Heart left ventricle (tissue), 16 donors: ENCODE measurements around the gene ATXN1. TPM values are rescaled to one million over a fixed set of nuclear protein-coding genes. Genes with fewer than 3 reads are reported as not detected.

Source experiments
- ATAC-seq, 4 donors: fragments of 200-7000 bp; cut with Tn5 transposase; one replicate each; pipeline ENCODE4 v1.9.1; 2020 to 2022; ENCODE audit warnings: moderate library complexity in 4 of 4, mild to moderate bottlenecking in 3 of 4, moderate number of reproducible peaks in 1 of 4
- DNase-seq, 5 donors: peaks; one replicate each; pipeline ENCODE4 v3.0.0-alpha.2; 2020
- H3K27ac ChIP-seq, 12 donors: fragments of 200-600 bp; sonication (generic) in 4 of 12; one replicate each; pipeline versions ENCODE4 v1.5.0 to v1.8.0; 2016 to 2022; ENCODE audit warnings: mild to moderate bottlenecking in 2 of 12
- H3K27me3 ChIP-seq, 9 donors: fragments of 200-600 bp; sonication (generic) in 2 of 9; one replicate each; pipeline versions ENCODE4 v1.5.1 to v1.8.0; 2016 to 2022; ENCODE audit warnings: mild to moderate bottlenecking in 3 of 9
- H3K36me3 ChIP-seq, 9 donors: fragments of 200-600 bp; sonication (generic) in 2 of 9; one replicate each; pipeline versions ENCODE4 v1.5.0 to v1.8.0; 2018 to 2022; ENCODE audit warnings: mild to moderate bottlenecking in 2 of 9
- H3K4me1 ChIP-seq, 12 donors: fragments of 200-600 bp; sonication (generic) in 4 of 12; one replicate each; pipeline versions ENCODE4 v1.5.0 to v1.8.0; 2016 to 2022; ENCODE audit warnings: mild to moderate bottlenecking in 3 of 12
- H3K4me3 ChIP-seq, 12 donors: fragments of 200-600 bp; sonication (generic) in 4 of 12; one replicate each; pipeline versions ENCODE4 v1.5.0 to v1.8.0; 2017 to 2022; ENCODE audit warnings: mild to moderate bottlenecking in 9 of 12, moderate library complexity in 4 of 12
- H3K9me3 ChIP-seq, 12 donors: fragments of 200-600 bp; sonication (generic) in 4 of 12; one replicate each; pipeline versions ENCODE4 v1.5.0 to v1.8.0; 2016 to 2022; ENCODE audit warnings: mild to moderate bottlenecking in 1 of 12
- CTCF ChIP-seq, 12 donors: fragments of 200-600 bp; sonication (generic) in 4 of 12; IDR thresholded peaks; one replicate each; pipeline versions ENCODE4 v1.5.0 to v1.8.0; 2018 to 2022; ENCODE audit warnings: antibody characterized with exemption in 12 of 12, mild to moderate bottlenecking in 5 of 12
- POLR2A ChIP-seq, 2 donors: fragments of 450-650 bp; IDR thresholded peaks; one replicate each; pipeline ENCODE4 v1.6.1; 2017; ENCODE audit warnings: antibody characterized with exemption in 2 of 2, mild to moderate bottlenecking in 2 of 2, moderate library complexity in 2 of 2
- WGBS, 4 donors: extraction: QIAGEN DNeasy Blood & Tissue Kit in 2 of 4; methylation state at CpG; one replicate each; pipeline versions ENCODE4 v1.1.5 to v1.1.7; 2013 to 2018; 5-methylcytosine and 5-hydroxymethylcytosine counted together
- intact Hi-C, 10 donors: fragments of 100-400 bp; cut with DNase I; formaldehyde crosslinking; loops; one replicate each; pipeline versions ENCODE4 v1.11.1 to v1.14.2; 2022
- polyA plus RNA-seq, 2 donors: library from polyadenylated mRNA; stranded (reverse); fragments of 200-250 nt; gene quantifications; one replicate each; pipeline ENCODE4 v1.2.3, GENCODE V29; 2013
- total RNA-seq, 9 donors: library from RNA; depleted of rRNA in 2 of 9; stranded (reverse); fragments of >200 nt in 2 of 9; fragmentation: NEBNext Ultra II Directional in 3 of 9; extraction: Animal tissue kit (Norgen Biotek cat#: 25700) in 3 of 9; gene quantifications; one replicate each; pipeline versions ENCODE4 v1.1.0 to v1.2.4, GENCODE V29; 2016 to 2023
- donor health status: ischemic (EF 13 %, LVEDD 7.1; RV severe dilation, severe dysfunction).
- donor health status: healthy with polysubstance abuse.
- donor health status: DM: no; HTN: yes; CAD: no.
- donor health status: DM: no; HTN: no; CAD: no.
- donor health status: ischemic (EF 25% LVEDD 6.9; RV normal size, moderate dysfunction).
- donor health status: ischemic (EF 25% LVEDD 5.7; RV mildly dilated, moderate dysfunction).
- donor health status: healthy.
- donor health status: DM: yes; HTN: yes; CAD: no.
- donor health status: ischemic (EF 35%, LVEDD 5.7; RV mildly dilated, moderate dysfunction).
- donor health status: nonischemic (EF 11% LVEDD 7.7; RV severe dilation, severe dysfunction).
- donor health status: DM: yes; HTN: yes; CAD: no.
- donor health status: PGD.
- donor health status: ischemic (EF 29% LVEDD 5.4; RV normal size, mild dysfunction).
- donor health status: nonischemic (EF 23%, LVEDD 6.1; RV moderate dilation, normal function).

Gene ATXN1
- total and polyA plus RNA-seq, 11 donors: 8.7 to 51.8 (median 36.0) TPM

GRCh38 chr6:16446273-16446672 is 315.0 kb downstream of the ATXN1 start:
- Histone ChIP-seq H3K4me3 (no peak overlapping the region), H3K27ac (no peak overlapping the region), H3K36me3 (no peaks in the 10 kb centered on the region), H3K27me3 (no peaks in the 10 kb centered on the region), H3K4me1 (peaks cover 0 to 4% (median 0%) of the 10 kb centered on the region in 12 donors), H3K9me3 (no peaks in the 10 kb centered on the region)
- TF ChIP-seq POLR2A (IDR thresholded peaks at IDR 0.05): no peak
- TF ChIP-seq CTCF (IDR thresholded peaks at IDR 0.05): no peak
- WGBS, 4 donors: 69 to 75% (median 75%) methylated on average over 2 of the region's 2 CpGs
- intact Hi-C loops: no loop called here
- DNase-seq (no peak), ATAC-seq (no peak)

- TF ChIP-seq CTCF (IDR thresholded peaks at IDR 0.05) (no peak), POLR2A (IDR thresholded peaks at IDR 0.05) (no peak)
- WGBS, 4 donors: 79 to 95% (median 90%) methylated on average over 3 of the region's 3 CpGs
- intact Hi-C loops: no loop called here
- H3K9me3 ChIP-seq: no peaks in the 10 kb centered on the region
- H3K27ac ChIP-seq: no peak overlapping the region
- no peak for DNase-seq
- no peaks in the 10 kb centered on the region for H3K27me3 ChIP-seq
- H3K36me3 ChIP-seq: no peaks in the 10 kb centered on the region
- H3K4me1 ChIP-seq: peaks cover 0 to 43% (median 30%) of the 10 kb centered on the region in 12 donors
- ATAC-seq: no peak
- no peak overlapping the region for H3K4me3 ChIP-seq
Measured at GRCh38 chr6:16442031-16442430, 319.2 kb downstream of the ATXN1 start.

GRCh38 chr6:16441262-16441661 is 320.0 kb downstream of the ATXN1 start:
- H3K4me3 ChIP-seq: no peak overlapping the region
- H3K9me3 ChIP-seq: no peaks in the 10 kb centered on the region
- no peaks in the 10 kb centered on the region for H3K36me3 ChIP-seq
- peaks cover 0 to 46% (median 30%) of the 10 kb centered on the region in 12 donors for H3K4me1 ChIP-seq
- H3K27me3 ChIP-seq: no peaks in the 10 kb centered on the region
- TF ChIP-seq POLR2A (IDR thresholded peaks at IDR 0.05): no peak
- TF ChIP-seq CTCF (IDR thresholded peaks at IDR 0.05): no peak
- intact Hi-C loops: no loop called here
- 91 to 97% (median 92%) methylated on average over 2 of the region's 2 CpGs for WGBS, 4 donors
- H3K27ac ChIP-seq: peak overlapping the region in 4 of 12 donors; percentile 11 to 50 (median 32)
- ATAC-seq: no peak
- DNase-seq: no peak

- ATAC-seq (peak in 3 of 4 donors; percentile 52 to 67 (median 64)), DNase-seq (peak in 3 of 5 donors; percentile 18 to 45 (median 39))
- no peak overlapping the region for H3K4me3 ChIP-seq
- no peaks in the 10 kb centered on the region for H3K36me3 ChIP-seq
- H3K9me3 ChIP-seq: no peaks in the 10 kb centered on the region
- WGBS, 4 donors: 69 to 84% (median 75%) methylated on average over 7 of the region's 7 CpGs
- H3K27ac ChIP-seq: peak overlapping the region in 3 of 12 donors; percentile 11 to 50 (median 32)
- peaks cover 0 to 46% (median 30%) of the 10 kb centered on the region in 12 donors for H3K4me1 ChIP-seq
- intact Hi-C loops: no loop called here
- H3K27me3 ChIP-seq: no peaks in the 10 kb centered on the region
- TF ChIP-seq POLR2A (IDR thresholded peaks at IDR 0.05) (no peak), CTCF (IDR thresholded peaks at IDR 0.05) (no peak)
Measured at GRCh38 chr6:16440636-16441212, 320.5 kb downstream of the ATXN1 start.
